NCI-H510A treated with DMSO at 0.1 percent for 48 hours (cell line): Measurements from ENCODE around the gene CHIT1.
"Not testable (repeated sequence)": the region's sequence is repeated elsewhere in the genome, so short reads cannot be mapped to it uniquely, and the experiment has no call there.

Experiments used
- DNase-seq: peaks from one replicate; lab custom pipeline; 2025; lab: John Stamatoyannopoulos, UW

Gene CHIT1

DNA sequence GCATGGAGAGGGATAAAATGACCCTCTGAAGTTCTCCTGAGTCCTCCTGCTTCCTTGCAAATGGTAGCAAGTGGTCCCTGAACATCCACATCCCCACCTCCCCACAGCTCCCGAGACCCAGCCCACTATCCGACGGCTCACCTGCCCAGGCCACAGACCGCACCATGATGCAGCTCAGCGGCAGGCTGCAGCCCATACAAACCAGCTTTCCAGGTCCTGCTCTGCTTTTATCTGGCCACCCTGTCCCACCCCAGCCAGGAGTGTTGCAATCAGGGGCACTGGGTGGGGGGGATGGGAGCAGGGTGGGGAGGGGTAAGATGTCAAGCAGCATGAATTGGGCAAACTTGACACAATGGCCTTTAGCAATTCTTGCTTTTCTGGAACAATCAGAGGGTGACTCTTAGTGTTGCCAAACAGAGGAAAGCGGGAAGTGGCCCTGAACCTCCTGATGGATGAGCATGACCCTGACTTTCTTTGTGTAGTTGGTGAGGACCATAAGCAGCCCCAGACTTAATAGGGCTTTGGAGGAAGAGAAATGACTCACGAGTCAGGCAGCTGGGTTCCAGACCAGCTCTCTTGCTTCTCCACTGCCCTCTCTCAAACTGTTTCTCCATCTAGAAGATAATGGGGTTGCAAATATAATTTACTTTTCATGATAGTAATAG, at the start of gene CHIT1:
CHIT1 (minus strand) TSS at position 203 of the 665 bp plus-strand sequence; CDS start at position 166, 37 bp downstream.
- DNase-seq, result no peak

DNA sequence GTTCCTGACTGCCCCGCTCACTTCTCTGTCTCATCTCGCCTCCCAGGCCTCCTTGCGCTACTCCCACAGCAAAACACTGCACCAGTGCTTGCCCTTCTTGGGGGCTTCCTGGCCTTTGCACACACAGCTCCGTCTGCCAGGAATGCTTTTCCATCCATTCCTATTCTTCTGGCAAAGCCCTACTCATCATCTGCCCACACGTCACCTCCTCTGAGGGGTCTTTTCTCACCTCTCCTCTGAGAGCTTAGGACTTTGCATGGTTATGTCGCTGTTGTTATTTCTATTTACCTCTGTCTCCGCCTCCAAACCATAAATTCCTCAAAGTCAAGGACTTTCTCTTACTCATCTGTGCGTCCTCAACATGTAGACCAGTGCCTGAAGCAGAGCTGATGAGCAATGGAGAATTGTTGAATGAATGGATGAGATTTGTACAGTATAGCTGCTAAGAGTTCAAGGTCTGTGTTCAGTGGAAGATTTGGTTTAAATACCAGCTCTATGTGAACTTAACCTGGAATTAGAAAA, 49.5 kb upstream of the CHIT1 start:
- DNase-seq, result peak; percentile 60

DNA sequence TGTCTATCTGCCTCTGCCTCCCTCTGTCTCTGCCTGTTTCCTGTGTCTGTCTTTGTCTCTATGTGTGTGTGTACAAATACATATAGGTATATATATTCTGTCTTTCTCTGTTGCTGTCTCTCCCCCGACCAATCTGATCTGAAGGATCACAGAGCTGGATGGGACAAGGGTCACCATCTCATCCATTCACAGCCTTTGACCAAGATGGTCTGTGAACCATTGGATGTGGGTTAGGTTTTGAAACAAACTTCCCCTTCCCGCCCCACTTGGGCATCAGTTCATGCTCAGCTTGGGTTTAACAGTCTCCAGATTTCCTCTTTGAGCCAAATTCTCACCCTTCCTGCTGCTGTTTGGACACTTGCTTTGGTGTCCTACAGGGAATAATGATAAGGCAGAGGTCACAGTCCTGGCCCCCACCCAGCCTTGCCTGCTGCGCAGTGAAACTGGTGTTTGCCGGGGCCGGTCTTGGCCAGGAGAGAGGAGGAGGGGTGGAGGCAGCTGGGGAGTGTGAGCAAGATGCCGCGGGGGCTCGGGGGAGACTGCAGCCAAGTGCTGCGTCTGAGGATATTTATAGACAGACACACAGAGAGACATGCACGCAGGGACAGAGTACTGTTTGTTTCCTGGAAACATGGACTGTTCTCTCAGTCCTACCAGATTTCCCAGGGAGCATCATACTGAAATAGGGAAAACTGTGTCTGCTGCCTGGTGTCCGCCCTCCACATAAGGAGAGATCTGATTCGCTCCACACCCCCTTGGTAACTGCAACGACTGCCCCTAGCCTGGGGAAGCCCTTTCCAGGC, 48.8 kb upstream of the CHIT1 start:
- peak; percentile 79 for DNase-seq

DNA sequence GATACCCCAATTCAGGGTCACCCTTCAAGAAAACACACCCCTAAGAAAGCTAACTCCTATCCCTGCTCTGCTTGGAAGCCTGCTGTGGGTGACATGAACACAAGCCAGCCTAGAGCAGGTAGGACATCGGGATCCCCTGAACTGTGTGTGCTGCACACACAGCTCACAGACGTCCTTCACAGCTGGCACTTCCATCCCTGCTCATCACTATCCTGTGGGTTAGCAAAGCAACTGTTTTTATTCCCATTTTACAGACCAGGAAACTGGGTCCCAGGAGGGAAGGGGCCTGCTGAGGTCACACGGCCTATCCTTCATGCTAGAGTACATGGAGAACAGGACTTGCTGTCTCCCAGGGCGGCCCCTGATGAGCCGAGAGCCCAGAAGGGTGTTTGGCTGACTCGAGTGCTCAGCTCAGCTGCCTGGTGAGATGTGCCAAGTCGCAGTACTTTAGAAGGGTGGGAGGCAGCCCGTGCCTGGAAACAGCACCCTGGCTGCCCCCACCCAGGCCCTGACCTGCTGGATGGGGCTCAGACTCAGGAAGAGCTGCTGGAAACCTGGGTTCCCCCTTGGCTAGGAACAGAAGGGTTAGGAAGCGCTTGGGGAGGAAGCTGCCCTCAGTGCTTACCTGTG, 47.6 kb upstream of the CHIT1 start:
- no peak for DNase-seq

DNA sequence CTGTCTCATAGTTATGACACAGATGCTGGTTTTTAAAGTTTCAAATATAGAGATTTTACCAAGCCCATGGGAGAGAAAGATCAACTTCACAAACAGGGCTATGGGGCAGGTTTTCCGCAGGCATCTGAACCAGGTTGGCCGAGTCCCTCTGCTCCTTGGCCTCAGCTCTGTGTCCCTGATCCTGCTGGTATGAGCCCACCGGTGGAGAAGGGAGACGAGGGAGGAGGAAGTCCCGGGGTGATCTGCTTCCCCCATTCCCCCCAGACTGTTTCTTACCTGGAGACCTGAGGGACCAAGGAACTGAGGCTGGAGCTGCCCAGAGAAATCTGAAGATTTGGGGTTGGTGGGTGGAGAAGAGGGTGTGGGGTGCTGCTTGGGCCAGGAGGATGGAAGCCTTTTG, 46.9 kb upstream of the CHIT1 start:
- DNase-seq, result no peak

DNA sequence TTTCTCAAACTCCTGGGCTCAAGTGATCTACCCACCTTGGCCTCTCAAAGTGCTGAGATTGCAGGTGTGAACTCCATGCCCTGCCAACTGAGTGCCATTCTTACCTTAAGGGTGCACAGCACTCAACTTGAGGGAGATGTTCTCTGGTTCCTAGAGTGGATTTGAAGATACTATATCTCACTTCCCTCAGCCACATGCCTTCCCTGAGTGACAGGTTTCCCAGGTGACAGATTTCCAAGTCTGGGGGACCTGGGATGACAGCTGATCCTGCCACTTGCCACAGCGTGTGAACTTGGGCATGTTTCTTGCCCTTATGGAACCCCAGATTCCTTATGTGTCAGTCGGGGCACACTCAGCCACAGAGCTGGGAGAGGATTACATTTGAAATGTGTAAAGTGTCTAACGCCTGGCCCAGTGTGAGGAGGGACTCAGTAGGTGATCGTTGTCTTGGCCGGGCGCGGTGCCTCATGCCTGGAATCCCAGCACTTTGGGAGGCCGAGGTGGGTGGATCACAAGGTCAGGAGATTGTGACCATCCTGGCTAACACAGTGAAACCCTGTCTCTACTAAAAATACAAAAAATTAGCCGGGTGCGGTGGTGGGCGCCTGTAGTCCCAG, 46.3 kb upstream of the CHIT1 start:
- DNase-seq, result no peak

DNA sequence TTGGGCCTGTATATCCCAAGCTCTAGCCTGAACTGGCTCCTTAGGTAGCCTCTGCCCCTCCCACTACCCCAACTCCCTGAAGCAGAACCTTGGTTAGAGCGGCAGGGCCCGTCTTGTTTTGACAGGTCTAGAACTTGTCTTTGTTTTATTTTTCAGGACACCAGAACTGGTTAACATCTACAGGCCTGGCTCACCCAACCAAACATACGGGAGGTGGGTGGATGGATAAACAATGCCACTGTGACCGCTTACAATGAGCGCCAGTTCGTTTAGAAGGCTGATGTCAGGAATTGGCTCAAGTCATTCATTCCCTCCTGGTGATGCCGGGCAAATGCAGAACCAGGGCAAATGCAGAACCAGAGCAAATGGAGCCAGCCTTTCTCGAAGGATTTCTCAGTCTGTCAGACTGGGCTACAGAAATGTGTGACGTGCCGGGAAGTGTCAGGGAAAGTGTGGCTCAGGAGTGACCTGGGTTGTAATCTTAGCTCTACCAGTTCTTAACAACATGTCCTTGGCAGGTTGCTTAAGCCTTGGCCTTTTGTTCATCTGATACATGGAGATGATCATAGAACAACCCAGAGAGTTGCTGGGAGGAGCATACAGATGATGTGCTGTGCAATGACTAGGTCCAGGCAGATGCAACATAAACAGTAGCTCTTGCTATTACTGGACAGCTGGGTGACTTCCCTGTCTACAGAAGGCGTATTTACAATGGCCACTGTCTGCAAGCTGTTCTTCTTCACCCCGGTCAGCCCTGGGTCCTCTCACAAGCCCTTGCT, 45.3 kb upstream of the CHIT1 start:
- DNase-seq, result no peak

DNA sequence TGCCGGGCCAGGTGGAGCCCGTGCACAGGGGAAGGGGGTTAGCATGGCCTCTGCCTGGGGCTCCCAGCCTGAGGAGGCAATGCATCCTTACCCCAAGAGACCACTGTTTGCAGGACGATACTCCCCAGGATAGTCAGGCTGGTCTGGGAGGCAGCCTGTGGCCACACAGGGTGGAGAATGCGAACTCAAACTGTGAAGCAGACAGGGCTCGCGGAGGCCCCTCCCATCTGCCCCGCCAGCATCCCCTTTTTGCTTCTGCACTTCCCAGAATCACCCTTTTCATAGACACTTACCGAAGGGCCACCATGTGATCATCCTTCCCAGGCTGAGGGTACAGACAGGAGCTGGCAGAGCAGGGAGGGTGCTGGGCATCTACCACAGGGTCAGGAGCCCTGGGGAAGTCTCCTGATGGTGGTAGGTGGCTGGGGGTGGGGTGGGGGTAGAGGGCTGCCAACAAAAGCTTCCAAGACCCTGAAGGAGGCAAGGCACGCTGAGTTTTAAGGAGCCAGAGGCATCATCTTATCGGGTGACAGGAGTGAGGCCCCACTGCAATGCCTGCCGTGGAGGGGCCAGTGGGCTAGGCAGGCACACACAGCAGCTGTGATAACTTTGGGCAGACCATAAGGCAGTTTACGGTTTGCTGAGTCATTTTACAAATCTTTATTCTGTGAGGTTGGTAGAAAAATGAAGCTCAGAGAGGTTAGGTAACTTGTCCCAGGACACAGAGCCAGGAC, 44.6 kb upstream of the CHIT1 start:
- no peak for DNase-seq

DNA sequence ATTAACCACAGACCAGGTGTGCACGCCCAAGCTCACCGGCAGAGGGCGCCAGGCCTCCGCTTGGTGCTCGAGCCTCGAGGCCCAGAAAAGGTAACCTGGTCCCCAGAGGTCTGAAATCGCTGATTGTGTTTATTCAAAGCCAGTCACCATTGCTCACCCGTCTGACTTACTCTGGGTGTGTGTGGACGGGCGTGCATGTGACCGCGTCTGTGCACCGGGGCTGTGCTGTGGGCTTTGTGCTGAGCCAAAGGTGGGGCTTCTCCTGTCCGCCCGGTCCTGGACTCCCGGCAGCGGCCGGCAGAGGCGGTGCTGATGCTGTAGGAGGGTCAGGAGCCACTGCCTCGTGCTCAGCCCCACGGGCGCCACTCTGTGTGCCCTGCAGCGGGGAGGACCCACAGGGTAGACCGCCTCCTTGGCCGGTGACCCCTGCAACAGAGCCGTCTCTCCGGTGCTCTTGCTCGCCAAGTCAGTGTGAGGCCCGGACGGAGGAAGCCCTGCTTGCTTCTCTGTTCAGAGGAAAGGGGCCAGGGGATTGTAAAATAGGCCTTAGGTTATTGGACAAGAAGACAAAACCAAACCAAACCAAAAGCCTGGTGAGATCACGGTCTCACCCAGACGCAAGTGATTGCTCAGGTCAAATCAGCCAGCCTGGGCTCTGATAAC, 43.9 kb upstream of the CHIT1 start:
- DNase-seq, result peak; percentile 93

DNA sequence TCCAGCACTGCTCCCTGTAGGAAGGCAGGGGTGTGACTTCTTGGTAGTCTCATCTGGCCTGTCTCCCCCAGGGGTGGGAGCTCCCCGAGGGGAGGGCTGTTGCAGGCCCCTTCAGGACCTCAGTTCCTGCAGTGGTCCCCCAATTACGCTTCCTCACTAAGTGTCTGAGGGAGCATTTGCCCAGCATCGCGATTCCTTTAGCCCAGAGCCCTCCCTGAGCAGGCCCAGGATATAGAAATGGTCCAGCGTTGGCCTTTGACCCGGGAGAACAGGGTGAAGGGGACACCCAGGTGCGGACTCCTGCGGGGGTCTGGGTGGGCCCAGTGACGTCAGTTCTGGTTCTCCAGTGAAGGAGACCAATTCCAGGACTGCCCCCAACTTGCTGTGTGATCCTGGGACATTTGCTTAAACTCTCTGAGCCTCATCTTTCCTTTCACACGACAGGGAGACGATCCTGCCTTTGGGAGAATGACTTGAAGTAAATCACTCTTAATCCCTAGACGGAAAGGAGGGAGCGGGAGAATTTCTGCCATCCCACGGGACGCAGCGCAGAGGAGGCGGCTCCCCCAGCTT, 43.2 kb upstream of the CHIT1 start:
- no peak for DNase-seq

DNA sequence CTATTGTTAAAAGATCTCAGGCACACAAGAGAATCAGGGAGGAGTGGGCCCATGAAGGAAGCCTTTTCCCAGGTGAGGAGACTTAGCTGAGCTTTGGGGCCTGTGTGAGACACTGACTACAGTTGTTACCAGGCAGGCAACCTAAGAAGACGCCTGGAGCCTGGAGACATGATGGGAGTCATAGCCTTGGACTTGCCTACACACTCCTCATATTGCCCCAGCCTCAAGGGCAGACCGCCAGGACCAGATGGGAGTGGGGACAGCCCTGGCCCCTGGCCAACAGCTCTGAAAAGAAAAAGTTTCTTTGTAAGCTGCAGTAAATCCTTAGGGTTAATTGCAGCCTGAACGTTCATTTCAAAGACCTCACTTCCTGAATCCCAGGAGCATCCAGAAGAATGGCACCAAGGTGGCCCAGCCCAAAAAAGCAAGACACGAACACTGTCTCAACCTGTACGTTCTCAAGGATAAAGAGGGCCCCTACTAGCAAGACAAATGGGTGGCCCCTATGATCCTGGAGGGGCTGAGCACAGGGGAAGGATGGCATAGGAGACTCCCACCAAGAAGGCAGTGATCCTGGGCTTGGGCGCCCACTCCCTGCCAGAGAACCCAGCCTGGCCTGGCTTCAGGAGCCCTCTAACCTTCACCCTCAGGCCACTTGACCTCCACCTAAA, 42.6 kb upstream of the CHIT1 start:
- no peak for DNase-seq

DNA sequence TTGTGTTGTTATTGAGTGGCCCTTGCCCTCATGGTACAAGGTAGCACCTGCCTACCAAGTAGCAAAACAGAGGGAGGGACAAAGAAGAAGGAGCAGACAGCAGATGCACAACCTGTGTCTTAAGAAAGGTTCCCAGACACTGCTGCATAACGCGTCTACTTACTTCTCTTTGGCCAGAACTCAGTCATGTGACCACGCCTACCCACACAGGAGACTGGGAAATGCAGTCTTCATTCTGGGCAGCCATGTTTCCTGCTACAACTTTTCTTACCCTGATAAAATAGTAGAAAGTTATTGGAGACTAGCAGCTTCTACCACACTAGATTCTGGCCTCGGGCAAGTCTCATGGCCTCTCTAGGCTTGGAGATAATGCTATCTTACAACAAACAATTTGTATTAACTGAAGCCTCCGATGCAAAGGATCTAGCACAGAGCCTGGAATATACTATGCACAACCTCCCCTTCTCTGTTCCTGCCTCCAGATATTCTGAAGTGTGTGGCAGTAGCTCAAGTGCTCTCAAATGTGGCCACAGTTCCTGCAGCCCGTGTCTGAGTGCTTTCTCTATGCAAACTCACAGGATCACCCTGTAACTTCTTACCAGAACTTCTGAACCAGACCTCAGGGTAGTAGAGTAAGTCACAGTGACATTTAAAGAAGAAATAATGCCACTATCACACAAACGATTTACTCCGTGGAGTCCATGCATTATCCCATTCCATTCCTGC, 41.7 kb upstream of the CHIT1 start:
- peak; percentile 76 for DNase-seq

DNA sequence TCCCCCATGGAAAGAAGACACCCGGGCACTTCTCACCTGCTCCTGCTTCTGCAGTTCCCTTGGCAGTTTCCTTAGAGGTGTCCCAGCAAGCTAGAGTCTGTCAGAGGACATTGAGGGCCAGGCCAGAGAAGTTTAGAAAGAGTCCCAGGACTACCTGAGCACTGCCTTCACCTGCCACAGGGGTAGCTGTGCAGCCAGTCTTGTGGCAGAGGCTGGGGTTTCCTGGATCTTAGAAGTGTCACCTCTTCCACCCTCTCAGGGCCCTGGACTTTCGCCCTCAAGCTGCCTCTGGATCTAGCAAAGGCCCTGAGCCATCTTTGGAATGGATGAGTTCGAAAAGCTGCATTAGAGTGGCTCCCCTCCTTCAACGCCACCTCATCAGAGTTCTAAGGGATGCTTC, 41.0 kb upstream of the CHIT1 start:
- DNase-seq, result no peak

DNA sequence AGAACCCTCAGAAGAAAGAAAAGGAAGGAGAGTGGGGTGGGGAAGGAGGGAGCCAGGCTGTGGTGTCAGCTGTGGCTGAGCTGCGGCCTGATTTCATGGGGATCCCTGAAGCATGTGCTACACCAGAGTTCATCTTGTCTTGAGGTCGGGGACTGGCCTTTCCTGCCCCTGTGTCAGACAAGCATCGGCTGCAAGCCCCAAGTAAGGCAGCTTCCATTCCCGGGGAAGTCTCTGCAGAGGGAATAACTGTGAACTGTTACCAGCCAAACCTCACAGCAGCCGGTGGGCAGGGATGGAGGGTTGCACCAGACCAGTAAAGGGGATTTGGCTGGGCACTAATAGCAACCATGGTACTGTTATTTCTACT, 40.2 kb upstream of the CHIT1 start:
- DNase-seq, result no peak

DNA sequence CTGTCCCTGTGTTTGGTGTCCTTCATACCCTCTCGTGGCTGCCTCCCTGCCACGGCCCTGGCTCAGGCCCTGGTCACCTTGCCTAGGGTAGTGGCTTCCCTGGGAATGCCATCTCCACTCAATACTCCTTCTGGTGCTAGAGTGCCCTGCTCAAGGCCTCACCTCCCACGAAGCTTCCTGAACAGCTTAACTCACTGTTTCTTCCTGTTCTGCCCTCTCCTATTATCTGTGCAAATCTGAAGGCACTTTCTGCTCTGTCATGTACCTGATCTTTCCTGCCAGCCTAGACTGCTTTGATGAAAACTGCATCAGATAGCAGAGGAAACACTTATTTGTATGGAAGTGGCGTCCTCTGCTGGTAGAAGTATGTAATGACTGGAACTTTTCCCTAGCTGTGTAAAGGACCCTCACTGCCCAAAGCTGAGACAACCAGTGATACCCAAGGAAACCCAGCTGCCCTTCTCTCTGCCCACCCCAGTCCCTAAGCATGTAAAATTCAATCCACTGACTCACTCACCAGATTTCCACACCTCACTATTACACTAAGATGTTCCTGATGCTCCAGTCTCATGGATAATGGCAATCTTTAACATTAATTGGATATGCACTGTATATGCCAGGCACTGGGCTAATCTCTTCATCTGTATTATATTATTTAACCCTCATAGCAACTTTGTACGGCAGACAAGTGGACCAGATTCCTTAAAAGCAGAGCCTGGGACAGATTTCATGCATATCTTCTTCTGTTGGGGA, 39.6 kb upstream of the CHIT1 start:
- peak; percentile 85 for DNase-seq

DNA sequence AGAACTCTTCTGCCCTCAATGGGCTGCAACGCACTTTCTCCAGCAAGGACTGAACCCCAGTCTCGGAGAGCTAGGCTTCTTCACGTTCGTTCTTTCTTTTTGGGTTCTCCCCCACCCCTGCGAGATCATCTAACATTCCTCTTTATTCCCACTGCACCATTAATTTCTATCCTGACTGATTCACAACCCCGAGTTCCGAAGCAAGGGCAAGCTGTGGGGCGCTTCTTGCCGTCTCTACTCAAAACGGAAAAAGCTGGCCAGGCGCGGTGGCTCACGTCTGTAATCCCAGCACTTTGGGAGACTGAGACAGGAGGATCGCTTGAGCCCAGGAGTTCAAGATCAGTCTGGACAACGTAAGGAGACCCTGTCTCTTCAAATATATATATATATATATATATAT, 38.4 kb upstream of the CHIT1 start:
- no peak for DNase-seq

DNA sequence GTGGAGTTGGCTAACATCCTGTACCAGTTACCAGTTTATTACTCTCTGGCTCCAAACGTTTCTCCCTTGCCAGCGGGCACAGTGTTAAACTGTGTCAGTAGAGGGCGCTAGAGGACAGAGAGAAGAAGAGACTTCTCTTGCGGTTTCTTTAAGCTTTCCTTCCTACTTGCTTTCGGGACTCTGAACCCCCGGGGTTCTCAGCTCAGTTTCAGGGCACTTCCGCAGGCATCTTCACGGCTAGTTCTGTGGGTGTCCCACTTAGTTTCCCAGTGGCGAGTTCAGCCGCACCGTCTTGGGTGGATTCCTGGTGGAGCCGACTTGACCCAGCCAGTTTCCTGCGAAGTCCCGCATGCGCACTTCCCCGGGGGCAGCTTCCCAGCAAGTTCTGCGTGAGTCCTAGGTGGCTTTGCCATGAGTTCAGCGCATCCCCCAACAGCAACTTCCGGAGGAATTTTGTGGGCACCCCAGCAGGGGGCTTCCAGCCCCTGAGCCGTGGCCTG, 37.9 kb upstream of the CHIT1 start:
- peak; percentile 91 for DNase-seq

DNA sequence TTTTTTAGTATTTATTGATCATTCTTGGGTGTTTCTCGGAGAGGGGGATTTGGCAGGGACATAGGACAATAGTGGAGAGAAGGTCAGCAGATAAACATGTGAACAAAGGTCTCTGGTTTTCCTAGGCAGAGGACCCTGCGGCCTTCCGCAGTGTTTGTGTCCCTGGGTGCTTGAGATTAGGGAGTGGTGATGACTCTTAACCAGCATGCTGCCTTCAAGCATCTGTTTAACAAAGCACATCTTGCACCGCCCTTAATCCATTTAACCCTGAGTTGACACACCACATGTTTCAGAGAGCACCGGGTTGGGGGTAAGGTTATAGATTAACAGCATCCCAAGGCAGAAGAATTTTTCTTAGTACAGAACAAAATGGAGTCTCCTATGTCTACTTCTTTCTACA, 36.7 kb upstream of the CHIT1 start:
- not testable (repeated sequence) for DNase-seq
